CD14-positive monocyte (primary cell): Measurements from ENCODE around the gene AEBP1. TPM values are rescaled to one million over a fixed set of nuclear protein-coding genes. Genes with fewer than 3 reads are reported as not detected.

Experiments
- DNase-seq, 3 donors: peaks; one replicate each; pipeline ENCODE4 v3.0.0-alpha.2; 2011 to 2022
- H2AFZ ChIP-seq: 2 replicates; pipeline ENCODE4 v1.6.0; 2012; ENCODE audit warnings: mild to moderate bottlenecking, low read depth, low read length, inconsistent platforms; ENCODE audit not compliant: insufficient read depth, poor library complexity, severe bottlenecking
- H3K27ac ChIP-seq, 2 donors: 1 replicate in 1 of 2; 2 replicates in 1 of 2; pipeline ENCODE4 v1.5.1; 2012 to 2013; ENCODE audit warnings: low read length in 2 of 2, control low read depth in 1 of 2, inconsistent platforms in 1 of 2, low read depth in 1 of 2, mild to moderate bottlenecking in 1 of 2
- H3K27me3 ChIP-seq, 2 donors: one replicate each; pipeline versions ENCODE4 v1.6.0 to v1.6.1; 2011 to 2013; ENCODE audit warnings: low read length in 2 of 2; ENCODE audit not compliant: control insufficient read depth in 2 of 2, insufficient read depth in 2 of 2
- H3K36me3 ChIP-seq, 2 donors: replicated peaks in 1 of 2; 1 replicate in 1 of 2; 2 replicates in 1 of 2; pipeline versions ENCODE4 v1.5.1 to v1.6.1; 2012 to 2013; ENCODE audit warnings: low read length in 2 of 2, control low read depth in 1 of 2, inconsistent platforms in 1 of 2, mild to moderate bottlenecking in 1 of 2; ENCODE audit not compliant: insufficient read depth in 2 of 2, control insufficient read depth in 1 of 2
- H3K4me1 ChIP-seq, 2 donors: 1 replicate in 1 of 2; 2 replicates in 1 of 2; pipeline versions ENCODE4 v1.5.1 to v1.6.1; 2012 to 2013; ENCODE audit warnings: low read length in 2 of 2, control low read depth in 1 of 2, inconsistent platforms in 1 of 2, mild to moderate bottlenecking in 1 of 2, moderate library complexity in 1 of 2; ENCODE audit not compliant: insufficient read depth in 2 of 2, control insufficient read depth in 1 of 2
- H3K4me2 ChIP-seq: replicated peaks from 2 replicates; pipeline ENCODE3; 2012; ENCODE audit warnings: low read length, moderate library complexity, mild to moderate bottlenecking; ENCODE audit not compliant: poor library complexity, severe bottlenecking; ENCODE audit errors: extremely low read depth
- H3K4me3 ChIP-seq, 3 experiments: fragments of 200-600 bp in 1 of 3; sonication (generic) in 1 of 3; replicated peaks in 1 of 3; 1 replicate in 2 of 3; 2 replicates in 1 of 3; pipeline ENCODE4 v1.5.1; 2011 to 2013; ENCODE audit warnings: low read length in 3 of 3, mild to moderate bottlenecking in 3 of 3, control low read depth in 2 of 3, low read depth in 2 of 3, inconsistent platforms in 1 of 3, moderate library complexity in 1 of 3
- H3K79me2 ChIP-seq: 2 replicates; pipeline ENCODE4 v1.6.0; 2012; ENCODE audit warnings: mild to moderate bottlenecking, control low read depth, inconsistent platforms, low read length, moderate library complexity; ENCODE audit not compliant: insufficient read depth
- H3K9ac ChIP-seq: 2 replicates; pipeline ENCODE4 v1.6.0; 2017; ENCODE audit warnings: low read length, mild to moderate bottlenecking; ENCODE audit not compliant: insufficient read depth, poor library complexity, severe bottlenecking
- H3K9me3 ChIP-seq, 2 donors: replicated peaks in 1 of 2; 1 replicate in 1 of 2; 2 replicates in 1 of 2; pipeline versions ENCODE4 v1.5.1 to v1.6.1; 2012 to 2013; ENCODE audit warnings: low read length in 2 of 2, control low read depth in 1 of 2; ENCODE audit not compliant: control insufficient read depth in 1 of 2, insufficient read depth in 1 of 2
- H4K20me1 ChIP-seq: 2 replicates; pipeline ENCODE4 v1.6.0; 2012; ENCODE audit warnings: mild to moderate bottlenecking, low read length, control low read depth, moderate library complexity; ENCODE audit not compliant: insufficient read depth
- H3K27ac Mint-ChIP-seq, 7 donors: one replicate each; pipeline ENCODE4 v1.8.0; 2020; ENCODE audit warnings: mild to moderate bottlenecking in 7 of 7, mixed read lengths in 7 of 7, moderate library complexity in 6 of 7, inconsistent platforms in 2 of 7
- H3K27me3 Mint-ChIP-seq, 3 donors: one replicate each; pipeline ENCODE4 v1.8.0; 2021 to 2022; ENCODE audit warnings: low read depth in 3 of 3, mild to moderate bottlenecking in 3 of 3, mixed read lengths in 3 of 3, moderate library complexity in 3 of 3, inconsistent platforms in 1 of 3
- H3K36me3 Mint-ChIP-seq, 2 donors: one replicate each; pipeline ENCODE4 v1.8.0; 2020; ENCODE audit warnings: mixed read lengths in 2 of 2, inconsistent platforms in 1 of 2, mild to moderate bottlenecking in 1 of 2
- H3K4me1 Mint-ChIP-seq: one replicate; pipeline ENCODE4 v1.8.0; 2020; ENCODE audit warnings: mild to moderate bottlenecking, mixed read lengths
- H3K4me3 Mint-ChIP-seq, 2 donors: one replicate each; pipeline ENCODE4 v1.8.0; 2020; ENCODE audit warnings: mild to moderate bottlenecking in 2 of 2, mixed read lengths in 2 of 2, moderate library complexity in 1 of 2
- H3K9me3 Mint-ChIP-seq, 7 donors: one replicate each; pipeline ENCODE4 v1.8.0; 2020 to 2022; ENCODE audit warnings: mixed read lengths in 7 of 7, mild to moderate bottlenecking in 6 of 7, moderate library complexity in 6 of 7, inconsistent platforms in 2 of 7
- CTCF ChIP-seq: fragments of 200-600 bp; IDR thresholded peaks from one replicate; pipeline ENCODE4 v1.8.0; 2022; ENCODE audit warnings: antibody characterized with exemption, mild to moderate bottlenecking
- WGBS: methylation state at CpG from one replicate; pipeline ENCODE4 v1.1.5; 2013; ENCODE audit warnings: missing lambda C conversion rate; ENCODE audit not compliant: insufficient coverage; 5-methylcytosine and 5-hydroxymethylcytosine counted together
- intact Hi-C, 2 donors: fragments of 100-400 bp; cut with micrococcal nuclease; formaldehyde crosslinking; loops; one replicate each; pipeline versions ENCODE4 v1.15.0 to v1.15.1; 2023
- polyA plus RNA-seq, 3 donors: library from polyadenylated mRNA; depleted of rRNA in 1 of 3; unstranded in 2 of 3; stranded (reverse) in 1 of 3; fragments of 300-500 nt in 2 of 3; fragments of >200 nt in 1 of 3; fragmentation: Illumina TruSeq in 2 of 3; gene quantifications; 1 replicate in 2 of 3; 2 replicates in 1 of 3; pipeline ENCODE4 v1.2.3, GENCODE V29; 2012 to 2021

Gene AEBP1
- polyA plus RNA-seq, 3 donors = 0.08 TPM; not detected in 2

GRCh38 chr7:44149571-44150465 is 45.7 kb downstream of the AEBP1 start:
- Histone ChIP-seq H3K36me3 (no peaks in the 10 kb centered on the region), H3K27me3 (peaks cover 0 to 26% of the 10 kb centered on the region in 2 donors), H3K9ac (no peak overlapping the region), H2AFZ (no peak overlapping the region), H3K9me3 (peaks cover 0 to 3% of the 10 kb centered on the region in 2 donors), H4K20me1 (no peaks in the 10 kb centered on the region), H3K4me1 (peaks cover 11 to 14% of the 10 kb centered on the region in 2 donors), H3K4me2 (no peak overlapping the region), H3K27ac (no peak overlapping the region), H3K79me2 (no peaks in the 10 kb centered on the region), H3K4me3 (no peak overlapping the region)
- no peak for DNase-seq
- Mint-ChIP-seq H3K9me3 (peaks cover 0 to 9% (median 0%) of the 10 kb centered on the region in 7 donors), H3K27me3 (peaks cover 19 to 31% (median 28%) of the 10 kb centered on the region in 3 donors), H3K27ac (no peak overlapping the region), H3K36me3 (no peaks in the 10 kb centered on the region), H3K4me3 (no peak overlapping the region), H3K4me1 (peaks cover 14% of the 10 kb centered on the region)
- 95% methylated on average over 7 of the region's 18 CpGs for WGBS
- intact Hi-C loops = no loop called here
- TF ChIP-seq CTCF = no peak

- H3K4me3 ChIP-seq = no peak overlapping the region
- H3K4me3 Mint-ChIP-seq = no peak overlapping the region
- H3K36me3 Mint-ChIP-seq = no peaks in the 10 kb centered on the region
Measured at GRCh38 chr7:44150466-44150832, 46.3 kb downstream of the AEBP1 start.

More at GRCh38 chr7:44150466-44150832, 46.3 kb downstream of the AEBP1 start:
- DNase-seq = no peak
- WGBS = no CpG with 5 or more reads among the region's 5 CpGs
- H3K27ac ChIP-seq = no peak overlapping the region
- peaks cover 0 to 20% of the 10 kb centered on the region in 2 donors for H3K27me3 ChIP-seq
- H3K4me1 ChIP-seq = peaks cover 9 to 11% of the 10 kb centered on the region in 2 donors
- H3K27me3 Mint-ChIP-seq = peaks cover 13 to 24% (median 22%) of the 10 kb centered on the region in 3 donors
- no peaks in the 10 kb centered on the region for H4K20me1 ChIP-seq
- intact Hi-C loops = no loop called here
- no peak overlapping the region for H3K4me2 ChIP-seq
- peaks cover 9% of the 10 kb centered on the region for H3K4me1 Mint-ChIP-seq
- peaks cover 0 to 3% (median 0%) of the 10 kb centered on the region in 7 donors for H3K9me3 Mint-ChIP-seq
- no peak overlapping the region for H3K27ac Mint-ChIP-seq
- no peaks in the 10 kb centered on the region for H3K79me2 ChIP-seq
- H3K36me3 ChIP-seq = no peaks in the 10 kb centered on the region
- no peak overlapping the region for H2AFZ ChIP-seq
- no peak for TF ChIP-seq CTCF
- no peak overlapping the region for H3K9ac ChIP-seq
- H3K9me3 ChIP-seq = no peaks in the 10 kb centered on the region
